Activated T-cell treated with anti-CD3 and anti-CD28 coated beads for 1 hour (primary cell): ENCODE results near the gene ABCC4.
"Not testable (repeated sequence)": the region's sequence is repeated elsewhere in the genome, so short reads cannot be mapped to it uniquely, and the experiment has no call there.

Experiments used
- DNase-seq: peaks from one replicate; pipeline ENCODE4 v3.0.0-alpha.2; 2020; ENCODE audit warnings: low read depth

The ABCC4 gene

DNA sequence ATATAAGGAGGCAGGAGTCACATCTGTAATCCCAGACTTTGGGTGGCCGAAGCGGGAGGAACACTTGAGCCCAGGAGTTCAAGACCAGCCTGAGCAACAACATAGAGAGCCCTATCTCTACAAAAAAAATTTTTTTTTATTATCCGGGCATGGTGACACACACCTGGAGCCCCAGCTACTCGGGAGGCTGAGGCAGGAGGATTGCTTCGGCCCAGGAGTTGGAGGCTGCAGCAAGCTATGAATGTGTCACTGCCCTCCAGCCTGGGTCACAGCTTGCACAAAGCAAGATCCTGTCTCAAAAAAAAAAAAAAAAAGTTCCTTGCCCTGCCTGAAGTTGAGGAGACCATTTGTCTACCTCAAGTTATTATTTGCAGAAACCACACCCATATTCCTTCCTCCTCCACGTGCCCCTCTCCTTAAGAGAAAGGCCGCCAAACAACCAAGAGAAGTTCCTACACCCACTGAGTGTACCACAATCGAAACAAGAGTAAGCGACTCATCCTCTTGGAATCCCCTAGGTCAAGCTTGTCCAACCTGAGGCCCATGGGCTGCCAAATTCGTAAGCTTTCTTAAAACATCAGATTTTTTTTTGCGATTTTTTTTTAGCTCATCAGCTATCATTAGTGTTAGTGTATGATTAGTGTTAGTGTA is 2.2 kb downstream of the ABCC4 start:
- no peak for DNase-seq

GRCh38 chr13:95298169-95298965 is 2.9 kb downstream of the ABCC4 start:
- DNase-seq: no peak

- DNase-seq: no peak
These were observed 4.8 kb downstream of the ABCC4 start for GRCh38 chr13:95296326-95296925.

DNA sequence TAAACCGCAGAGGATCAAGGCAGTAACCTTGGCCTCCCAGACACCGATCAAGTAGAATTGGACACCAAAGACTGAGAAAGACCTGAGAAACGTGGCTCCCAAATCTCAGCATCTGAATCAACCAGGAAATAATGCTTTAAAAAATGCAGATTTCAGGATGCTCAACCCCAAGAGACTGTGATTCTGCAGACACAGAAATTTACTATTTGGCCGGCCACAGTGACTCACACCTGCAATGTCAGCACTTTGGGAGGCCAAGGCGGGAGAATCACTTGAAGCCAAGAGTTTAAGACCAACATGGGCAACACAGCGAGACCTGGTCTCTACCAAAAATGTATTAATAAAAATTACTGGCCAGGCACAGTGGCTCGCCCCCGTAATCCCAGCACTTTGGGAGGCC is 6.2 kb downstream of the ABCC4 start:
- DNase-seq: no peak

GRCh38 chr13:95292622-95293021 is 8.6 kb downstream of the ABCC4 start:
- DNase-seq: no peak

- not testable (repeated sequence) for DNase-seq
These were observed 11.3 kb downstream of the ABCC4 start for GRCh38 chr13:95289901-95290300.

DNA sequence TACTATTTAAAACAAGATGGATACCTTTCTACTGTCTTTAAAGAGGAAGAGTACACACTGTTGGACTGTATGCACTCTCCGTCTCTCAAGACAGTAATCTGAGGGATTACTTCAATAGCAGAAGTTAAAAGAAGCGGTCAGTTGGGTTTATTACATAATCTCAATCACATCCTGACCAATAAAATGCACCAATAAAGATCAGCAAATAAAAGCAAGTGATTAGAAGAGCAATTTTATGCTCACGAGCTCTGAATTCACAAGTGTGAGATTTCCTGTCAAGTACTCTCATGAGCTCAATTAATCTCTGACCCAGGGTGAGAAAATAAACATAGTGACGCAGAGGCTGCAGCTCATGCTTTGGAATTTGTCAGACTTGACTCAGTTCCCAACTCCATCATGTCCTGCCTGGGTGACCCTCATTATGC is 12.2 kb downstream of the ABCC4 start:
- DNase-seq: no peak

- DNase-seq: no peak
These were observed 16.8 kb downstream of the ABCC4 start for GRCh38 chr13:95284436-95284835.

GRCh38 chr13:95279016-95279415 is 22.2 kb downstream of the ABCC4 start:
- no peak for DNase-seq

GRCh38 chr13:95276037-95276505 is 25.2 kb downstream of the ABCC4 start:
- no peak for DNase-seq

DNA sequence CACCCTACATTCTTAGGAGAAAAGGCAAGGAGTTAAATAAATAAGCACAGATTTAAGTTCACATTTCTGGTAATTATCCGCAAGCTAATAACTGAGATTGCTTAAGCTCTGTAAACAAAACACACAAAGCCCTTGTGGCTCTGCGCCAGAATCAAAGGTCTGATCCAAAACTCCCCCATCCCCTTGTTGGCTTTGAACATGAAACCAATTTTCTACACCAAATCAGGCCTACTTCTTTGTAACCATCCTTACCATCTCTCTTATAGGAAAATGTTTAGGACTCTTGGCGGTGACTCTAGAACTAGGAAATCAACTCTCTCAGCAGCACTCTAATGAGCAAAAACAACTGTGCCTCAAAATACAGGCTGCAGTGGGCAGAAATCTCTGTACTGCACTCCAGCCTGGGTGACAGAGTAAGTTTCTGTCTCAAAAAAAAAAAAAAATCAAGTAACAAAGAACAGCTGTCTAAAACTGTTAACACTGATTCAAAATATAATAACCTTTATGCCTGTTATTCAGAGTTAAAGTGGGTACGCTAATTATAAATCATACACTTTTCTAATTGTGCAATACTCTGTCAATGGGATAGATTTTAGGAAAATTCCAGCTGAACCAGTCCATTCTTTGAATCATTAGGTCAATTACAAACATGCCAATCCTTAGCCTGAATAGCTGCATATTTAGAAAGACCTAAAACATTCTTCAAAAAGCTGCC is 25.8 kb downstream of the ABCC4 start:
- DNase-seq: no peak

DNA sequence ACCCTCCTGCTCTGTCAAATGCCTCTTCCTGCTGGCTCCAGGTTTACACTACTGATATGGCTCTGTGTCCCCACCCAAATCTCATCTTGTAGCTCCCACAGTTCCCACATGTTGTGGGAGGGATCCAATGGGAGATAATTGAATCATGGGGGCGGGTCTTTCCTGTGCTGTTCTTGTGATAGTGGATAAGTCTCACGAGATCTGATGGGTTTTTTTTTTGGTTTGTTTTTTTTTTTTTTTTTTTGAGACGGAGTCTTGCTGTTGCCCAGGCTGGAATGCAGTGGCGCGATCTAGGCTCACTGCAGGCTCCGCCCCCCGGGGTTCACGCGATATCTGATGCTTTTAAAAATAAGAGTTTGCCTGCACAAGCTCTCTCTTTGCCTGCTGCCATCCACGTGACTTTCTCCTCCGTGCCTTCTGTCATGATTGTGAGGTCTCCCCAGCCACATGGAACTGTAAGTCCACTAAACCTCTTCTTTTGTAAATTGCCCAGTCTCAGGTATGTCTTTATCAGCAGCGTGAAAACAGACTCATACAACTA is 27.6 kb downstream of the ABCC4 start:
- not testable (repeated sequence) for DNase-seq

DNA sequence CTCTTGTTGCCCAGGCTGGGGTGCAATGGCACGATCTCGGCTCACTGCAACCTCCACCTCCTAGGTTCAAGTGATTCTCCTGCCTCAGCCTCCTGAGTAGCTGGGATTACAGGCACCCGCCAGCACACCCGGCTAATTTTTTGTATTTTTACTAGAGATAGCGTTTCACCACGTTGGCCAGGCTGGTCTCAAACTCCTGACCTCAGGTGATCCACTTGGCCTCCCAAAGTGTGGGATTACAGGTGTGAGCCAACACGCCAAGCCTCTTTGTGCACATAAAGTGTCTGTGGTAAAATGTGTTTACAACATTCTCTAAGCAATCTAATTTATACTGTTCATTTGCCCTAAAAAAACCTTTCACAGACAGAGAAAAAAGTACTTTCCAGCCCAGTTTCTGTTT is 29.2 kb downstream of the ABCC4 start:
- not testable (repeated sequence) for DNase-seq

DNA sequence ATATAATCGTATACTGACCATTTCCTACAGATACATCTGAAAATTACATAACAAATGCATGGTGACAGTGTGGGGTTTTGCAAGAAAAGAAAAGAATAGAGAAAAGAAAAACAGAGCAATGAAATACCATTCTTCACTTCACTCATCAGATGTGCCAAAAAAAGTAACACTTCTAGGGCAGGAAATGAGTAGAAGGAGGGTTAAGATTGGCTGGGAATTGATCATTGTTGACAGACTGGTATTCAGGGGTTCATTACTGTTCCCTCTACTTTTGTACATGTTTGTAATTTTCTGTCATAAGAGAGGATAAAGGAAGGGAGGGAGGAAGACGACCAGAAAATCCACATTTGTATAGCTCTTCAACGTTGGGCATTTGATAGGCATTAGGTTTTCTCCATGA is 31.5 kb downstream of the ABCC4 start:
- DNase-seq: no peak

- not testable (repeated sequence) for DNase-seq
These were observed 32.7 kb downstream of the ABCC4 start for GRCh38 chr13:95268343-95269065.

- no peak for DNase-seq
These were observed 33.4 kb downstream of the ABCC4 start for GRCh38 chr13:95267662-95268342.

GRCh38 chr13:95264225-95264624 is 37.0 kb downstream of the ABCC4 start:
- DNase-seq: no peak

- DNase-seq: no peak
These were observed 38.3 kb downstream of the ABCC4 start for GRCh38 chr13:95262837-95263384.

- DNase-seq: no peak
These were observed 39.3 kb downstream of the ABCC4 start for GRCh38 chr13:95261956-95262355.

DNA sequence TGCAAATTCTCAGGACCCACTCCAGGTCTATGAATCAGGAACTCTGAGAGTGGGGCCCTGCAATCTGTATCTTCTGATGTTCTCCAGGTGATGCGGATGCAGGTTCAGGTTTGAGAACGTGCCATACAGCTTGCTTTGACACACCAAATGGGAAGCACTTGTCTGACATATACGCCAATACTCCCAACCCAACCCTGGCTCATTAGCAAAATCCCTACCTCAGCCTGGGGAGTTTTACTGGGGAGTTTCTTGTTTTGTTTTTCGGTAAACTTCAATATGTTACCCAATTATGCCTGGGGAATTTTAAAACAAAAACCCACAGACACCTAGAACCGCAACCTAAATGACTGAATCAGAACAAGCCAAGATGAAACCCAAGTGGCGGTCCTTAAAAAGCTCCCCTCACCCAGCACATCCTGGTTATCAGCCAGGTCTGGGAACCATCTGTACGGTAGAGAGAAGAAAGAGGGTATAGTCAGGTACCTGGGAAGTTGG is 41.2 kb downstream of the ABCC4 start:
- DNase-seq: no peak
